OCI-LY1 (cell line): ENCODE data around the gene NSD1.

Source experiments
- EZH2 ChIP-seq: fragments of 200-600 bp; sonication (generic), shearing (Covaris generic); IDR thresholded peaks from 2 replicates; pipeline ENCODE4 v1.8.0; 2017; ENCODE audit warnings: borderline replicate concordance, mixed run types, mild to moderate bottlenecking, antibody characterized with exemption, low read length, moderate library complexity, mixed read lengths
- TF ChIP-seq, protein P1 (sequence below): fragments of 200-600 bp; sonication (generic), shearing (Covaris generic); IDR thresholded peaks from 2 replicates; pipeline ENCODE4 v1.5.1; 2017; ENCODE audit warnings: mild to moderate bottlenecking, antibody characterized with exemption, low read length, moderate library complexity, mixed read lengths

DNA sequence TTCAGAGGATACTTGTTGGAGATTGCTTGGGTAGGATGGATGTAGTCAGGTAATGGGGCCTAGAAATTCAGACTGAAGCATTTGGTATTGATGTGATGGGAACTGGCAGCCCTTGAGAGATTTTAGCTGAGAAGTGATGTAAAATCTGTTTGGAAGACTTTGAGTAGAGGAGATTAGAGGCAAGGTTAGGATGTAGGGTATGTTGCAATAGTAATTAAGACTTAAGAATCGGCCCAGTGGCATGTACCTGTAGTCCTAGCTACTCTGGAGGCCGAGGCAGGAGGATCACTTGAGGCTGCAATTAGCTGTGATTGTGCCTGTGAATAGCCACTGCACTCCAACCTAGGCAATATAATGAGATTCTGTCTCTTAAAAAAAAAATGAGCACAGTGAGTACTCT, 6.7 kb downstream of the NSD1 start:
- TF ChIP-seq, protein P1, sequence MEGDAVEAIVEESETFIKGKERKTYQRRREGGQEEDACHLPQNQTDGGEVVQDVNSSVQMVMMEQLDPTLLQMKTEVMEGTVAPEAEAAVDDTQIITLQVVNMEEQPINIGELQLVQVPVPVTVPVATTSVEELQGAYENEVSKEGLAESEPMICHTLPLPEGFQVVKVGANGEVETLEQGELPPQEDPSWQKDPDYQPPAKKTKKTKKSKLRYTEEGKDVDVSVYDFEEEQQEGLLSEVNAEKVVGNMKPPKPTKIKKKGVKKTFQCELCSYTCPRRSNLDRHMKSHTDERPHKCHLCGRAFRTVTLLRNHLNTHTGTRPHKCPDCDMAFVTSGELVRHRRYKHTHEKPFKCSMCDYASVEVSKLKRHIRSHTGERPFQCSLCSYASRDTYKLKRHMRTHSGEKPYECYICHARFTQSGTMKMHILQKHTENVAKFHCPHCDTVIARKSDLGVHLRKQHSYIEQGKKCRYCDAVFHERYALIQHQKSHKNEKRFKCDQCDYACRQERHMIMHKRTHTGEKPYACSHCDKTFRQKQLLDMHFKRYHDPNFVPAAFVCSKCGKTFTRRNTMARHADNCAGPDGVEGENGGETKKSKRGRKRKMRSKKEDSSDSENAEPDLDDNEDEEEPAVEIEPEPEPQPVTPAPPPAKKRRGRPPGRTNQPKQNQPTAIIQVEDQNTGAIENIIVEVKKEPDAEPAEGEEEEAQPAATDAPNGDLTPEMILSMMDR = no peak
- no peak for TF ChIP-seq EZH2
